ENCODE data around the gene GNAS-AS1.

Gene GNAS-AS1

GRCh38 chr20:58884966-58885365 lies 34.3 kb upstream of the GNAS-AS1 start:
- DNase-seq: no peak

- DNase-seq: no peak
Measured at GRCh38 chr20:58883241-58883691, 32.6 kb upstream of the GNAS-AS1 start.

GRCh38 chr20:58882704-58883089 lies 32.0 kb upstream of the GNAS-AS1 start:
- DNase-seq: no peak

GRCh38 chr20:58880994-58881752 lies 30.5 kb upstream of the GNAS-AS1 start:
- no peak for DNase-seq

- DNase-seq: no peak
Measured at GRCh38 chr20:58880441-58880840, 29.7 kb upstream of the GNAS-AS1 start.

- no peak for DNase-seq
Measured at GRCh38 chr20:58878399-58878798, 27.7 kb upstream of the GNAS-AS1 start.

- DNase-seq: no peak
Measured at GRCh38 chr20:58877976-58878360, 27.3 kb upstream of the GNAS-AS1 start.

- DNase-seq: no peak
Measured at GRCh38 chr20:58877050-58877975, 26.6 kb upstream of the GNAS-AS1 start.

- DNase-seq: no peak
Measured at GRCh38 chr20:58876437-58876836, 25.7 kb upstream of the GNAS-AS1 start.

- DNase-seq: no peak
Measured at GRCh38 chr20:58875541-58876134, 24.9 kb upstream of the GNAS-AS1 start.

- no peak for DNase-seq
Measured at GRCh38 chr20:58875111-58875510, 24.4 kb upstream of the GNAS-AS1 start.

- no peak for DNase-seq
Measured at GRCh38 chr20:58874469-58874868, 23.8 kb upstream of the GNAS-AS1 start.

- no peak for DNase-seq
Measured at GRCh38 chr20:58871533-58872102, 20.9 kb upstream of the GNAS-AS1 start.

GRCh38 chr20:58870293-58871014 lies 19.8 kb upstream of the GNAS-AS1 start:
- peak; percentile 35 for DNase-seq

GRCh38 chr20:58869662-58870227 lies 19.0 kb upstream of the GNAS-AS1 start:
- DNase-seq: no peak

- DNase-seq: no peak
Measured at GRCh38 chr20:58868795-58869194, 18.1 kb upstream of the GNAS-AS1 start.

- DNase-seq: no peak
Measured at GRCh38 chr20:58867211-58867610, 16.5 kb upstream of the GNAS-AS1 start.

- DNase-seq: no peak
Measured at GRCh38 chr20:58865843-58866242, 15.1 kb upstream of the GNAS-AS1 start.

- no peak for DNase-seq
Measured at GRCh38 chr20:58864346-58864745, 13.6 kb upstream of the GNAS-AS1 start.

GRCh38 chr20:58863044-58863790 lies 12.5 kb upstream of the GNAS-AS1 start:
- no peak for DNase-seq

All from NCI-H1092 treated with DMSO at 0.1 percent for 48 hours (cell line).